H9 (cell line): ENCODE data around the gene MRPL14. TPM values are rescaled to one million over a fixed set of nuclear protein-coding genes. Genes with fewer than 3 reads are reported as not detected.

Experiments used
- DNase-seq: peaks from one replicate; pipeline ENCODE4 v3.0.0-alpha.2; 2017
- H2AFZ ChIP-seq: one replicate; pipeline ENCODE4 v1.6.1; 2013; ENCODE audit warnings: mild to moderate bottlenecking, low read length, control low read depth, moderate library complexity
- H2AK5ac ChIP-seq: 2 replicates; pipeline ENCODE4 v1.6.1; 2013; ENCODE audit warnings: low read length, control low read depth, mixed read lengths; ENCODE audit not compliant: insufficient read length
- H2BK120ac ChIP-seq: one replicate; pipeline ENCODE4 v1.6.1; 2013; ENCODE audit warnings: low read depth, mild to moderate bottlenecking, low read length, control low read depth, inconsistent platforms; ENCODE audit not compliant: poor library complexity, severe bottlenecking
- H2BK12ac ChIP-seq: 2 replicates; pipeline ENCODE4 v1.6.1; 2013; ENCODE audit warnings: low read length, control low read depth, mixed read lengths, low read depth; ENCODE audit not compliant: insufficient read length
- H2BK15ac ChIP-seq: 2 replicates; pipeline ENCODE4 v1.6.1; 2013; ENCODE audit warnings: low read depth, low read length, control low read depth
- H2BK20ac ChIP-seq: one replicate; pipeline ENCODE4 v1.6.1; 2013; ENCODE audit warnings: low read depth, mild to moderate bottlenecking, low read length, control low read depth, inconsistent platforms; ENCODE audit not compliant: poor library complexity, severe bottlenecking
- H2BK5ac ChIP-seq: 2 replicates; pipeline ENCODE4 v1.6.1; 2013; ENCODE audit warnings: low read length, control low read depth, mixed read lengths; ENCODE audit not compliant: insufficient read length
- H3K14ac ChIP-seq: 2 replicates; pipeline ENCODE4 v1.6.1; 2013; ENCODE audit warnings: low read length, control low read depth; ENCODE audit not compliant: insufficient read depth
- H3K18ac ChIP-seq: 2 replicates; pipeline ENCODE4 v1.6.1; 2013; ENCODE audit warnings: low read depth, mild to moderate bottlenecking, mixed read lengths, low read length, control low read depth; ENCODE audit not compliant: insufficient read length
- H3K23ac ChIP-seq: 2 replicates; pipeline ENCODE4 v1.6.1; 2013; ENCODE audit warnings: low read length, control low read depth, mixed read lengths, low read depth; ENCODE audit not compliant: insufficient read length
- H3K23me2 ChIP-seq: 2 replicates; pipeline ENCODE4 v1.6.1; 2013; ENCODE audit warnings: low read depth, mild to moderate bottlenecking, mixed read lengths, low read length, control low read depth; ENCODE audit not compliant: insufficient read length, poor library complexity, severe bottlenecking
- H3K27ac ChIP-seq: 2 replicates; pipeline ENCODE4 v1.5.1; 2013; ENCODE audit warnings: low read length, control low read depth, mixed read lengths, low read depth; ENCODE audit not compliant: insufficient read length
- H3K27me3 ChIP-seq: 2 replicates; pipeline ENCODE4 v1.6.1; 2013; ENCODE audit warnings: low read length, control low read depth, inconsistent platforms; ENCODE audit not compliant: insufficient read depth
- H3K4ac ChIP-seq: 2 replicates; pipeline ENCODE4 v1.6.1; 2013; ENCODE audit warnings: low read depth, mild to moderate bottlenecking, control low read depth, inconsistent platforms, low read length, moderate library complexity
- H3K4me1 ChIP-seq: 2 replicates; pipeline ENCODE4 v1.6.1; 2013; ENCODE audit warnings: low read length, control low read depth, inconsistent platforms; ENCODE audit not compliant: insufficient read depth
- H3K4me2 ChIP-seq: 2 replicates; pipeline ENCODE4 v1.6.1; 2013; ENCODE audit warnings: low read length, control low read depth, mixed read lengths; ENCODE audit not compliant: insufficient read length, insufficient read depth
- H3K56ac ChIP-seq: 2 replicates; pipeline ENCODE4 v1.6.1; 2013; ENCODE audit warnings: low read depth, mild to moderate bottlenecking, mixed read lengths, low read length, control low read depth; ENCODE audit not compliant: insufficient read length
- H3K79me1 ChIP-seq: 2 replicates; pipeline ENCODE4 v1.6.1; 2013; ENCODE audit warnings: low read depth, mild to moderate bottlenecking, moderate library complexity, low read length, control low read depth, inconsistent platforms; ENCODE audit not compliant: insufficient read depth, poor library complexity, severe bottlenecking
- H3K79me2 ChIP-seq: 2 replicates; pipeline ENCODE4 v1.6.1; 2013; ENCODE audit warnings: low read length, control low read depth, inconsistent platforms; ENCODE audit not compliant: insufficient read depth
- H3K9ac ChIP-seq: 2 replicates; pipeline ENCODE4 v1.6.1; 2013; ENCODE audit warnings: low read length, control low read depth, mixed read lengths; ENCODE audit not compliant: insufficient read length; ENCODE audit errors: extremely low read depth
- H3K9me3 ChIP-seq: one replicate; pipeline ENCODE4 v1.6.1; 2013; ENCODE audit warnings: low read depth, low read length, inconsistent platforms; ENCODE audit not compliant: control insufficient read depth
- H3T11ph ChIP-seq: one replicate; pipeline ENCODE4 v1.6.1; 2013; ENCODE audit warnings: mild to moderate bottlenecking, low read length, control low read depth, inconsistent platforms
- H4K20me1 ChIP-seq: one replicate; pipeline ENCODE4 v1.6.1; 2013; ENCODE audit not compliant: control insufficient read depth, insufficient read length, insufficient read depth
- H4K5ac ChIP-seq: 2 replicates; pipeline ENCODE4 v1.6.1; 2013; ENCODE audit warnings: low read depth, mild to moderate bottlenecking, mixed read lengths, low read length, control low read depth; ENCODE audit not compliant: insufficient read length
- H4K8ac ChIP-seq: replicated peaks from 2 replicates; pipeline ENCODE4 v1.6.1; 2013; ENCODE audit warnings: low read length, control low read depth, mixed read lengths, low read depth; ENCODE audit not compliant: insufficient read length
- H4K91ac ChIP-seq: 2 replicates; pipeline ENCODE4 v1.6.1; 2013; ENCODE audit warnings: low read depth, mild to moderate bottlenecking, moderate library complexity, mixed read lengths, low read length, control low read depth; ENCODE audit not compliant: insufficient read length
- H3K27ac Mint-ChIP-seq, 3 experiments: 2 replicates in 2 of 3; 3 replicates in 1 of 3; pipeline ENCODE4 v1.8.0; 2020 to 2021; ENCODE audit warnings: mixed read lengths in 3 of 3, mild to moderate bottlenecking in 1 of 3, moderate library complexity in 1 of 3
- H3K27me3 Mint-ChIP-seq: 2 replicates; pipeline ENCODE4 v1.8.0; 2021; ENCODE audit warnings: low read depth, mild to moderate bottlenecking, moderate library complexity, mixed read lengths
- H3K36me3 Mint-ChIP-seq, 3 experiments: 2 replicates in 2 of 3; 3 replicates in 1 of 3; pipeline ENCODE4 v1.8.0; 2020 to 2021; ENCODE audit warnings: low read depth in 3 of 3, mixed read lengths in 3 of 3; ENCODE audit not compliant: insufficient read depth in 1 of 3
- H3K4me1 Mint-ChIP-seq, 2 experiments: 2 replicates each; pipeline ENCODE4 v1.8.0; 2020; ENCODE audit warnings: mixed read lengths in 2 of 2
- H3K4me3 Mint-ChIP-seq, 2 experiments: 2 replicates in 1 of 2; 3 replicates in 1 of 2; pipeline ENCODE4 v1.8.0; 2020 to 2021; ENCODE audit warnings: mild to moderate bottlenecking in 2 of 2, mixed read lengths in 2 of 2, moderate library complexity in 1 of 2
- H3K9me3 Mint-ChIP-seq, 2 experiments: 2 replicates in 1 of 2; 3 replicates in 1 of 2; pipeline ENCODE4 v1.8.0; 2020; ENCODE audit warnings: mild to moderate bottlenecking in 2 of 2, mixed read lengths in 2 of 2, moderate library complexity in 1 of 2
- CTCF ChIP-seq: fragments of 200-600 bp; sonication (generic); conservative IDR thresholded peaks from 3 replicates; pipeline ENCODE4 v1.8.0; 2021; ENCODE audit warnings: antibody characterized with exemption, mild to moderate bottlenecking
- WGBS: extraction: QIAGEN DNeasy Blood & Tissue Kit; methylation state at CpG from one replicate; pipeline ENCODE4 v1.1.7; 2013; ENCODE audit warnings: missing lambda C conversion rate, low lambda C conversion rate, mixed read lengths; ENCODE audit not compliant: insufficient read length; ENCODE audit errors: extremely low coverage; 5-methylcytosine and 5-hydroxymethylcytosine counted together
- total RNA-seq: library from RNA; stranded (reverse); gene quantifications from 2 replicates; pipeline ENCODE4 v1.2.1, GENCODE V29; 2021

MRPL14 gene
- total RNA-seq, 1 experiment from 2014 or later = 80.1 TPM

- Histone ChIP-seq H3K14ac (no peak overlapping the region; the same call in 1 of the 2 replicates), H3K4me1 (no peaks in the 10 kb centered on the region), H2AFZ (no peak overlapping the region), H3K23me2 (no peaks in the 10 kb centered on the region), H3K18ac (no peak overlapping the region), H3K27me3 (no peaks in the 10 kb centered on the region), H4K8ac (no peak overlapping the region), H2AK5ac (no peak overlapping the region), H3K27ac (no peak overlapping the region), H3T11ph (no peak overlapping the region), H3K79me2 (no peaks in the 10 kb centered on the region), H3K4ac (no peak overlapping the region), H4K91ac (no peak overlapping the region), H3K9me3 (no peaks in the 10 kb centered on the region), H2BK15ac (no peak overlapping the region), H2BK20ac (no peak overlapping the region), H2BK5ac (no peak overlapping the region), H3K9ac (no peak overlapping the region), H4K20me1 (no peaks in the 10 kb centered on the region), H3K56ac (no peak overlapping the region), H3K23ac (no peak overlapping the region), H2BK12ac (no peak overlapping the region), H3K4me2 (no peak overlapping the region), H4K5ac (no peak overlapping the region), H3K79me1 (no peaks in the 10 kb centered on the region), H2BK120ac (no peak overlapping the region)
- Mint-ChIP-seq H3K4me3 (no peak overlapping the region), H3K27ac (no peak overlapping the region), H3K27me3 (no peaks in the 10 kb centered on the region), H3K4me1 (peaks cover 0 to 5% of the 10 kb centered on the region in 2 experiments; a peak in 2 of 4 replicates), H3K9me3 (no peaks in the 10 kb centered on the region; a peak in 1 of 5 replicates), H3K36me3 (peaks cover 6 to 25% (median 8%) of the 10 kb centered on the region in 3 experiments; a peak in 6 of 7 replicates)
- TF ChIP-seq CTCF = no peak
- WGBS = no CpG with 5 or more reads among the region's 5 CpGs
- no peak for DNase-seq
Measured at GRCh38 chr6:44093066-44093465, 34.2 kb downstream of the MRPL14 start.
